ENCODE measurements around the gene IPP. TPM values are rescaled to one million over a fixed set of nuclear protein-coding genes. Genes with fewer than 3 reads are reported as not detected.
"Not testable (repeated sequence)": the region's sequence is repeated elsewhere in the genome, so short reads cannot be mapped to it uniquely, and the experiment has no call there.

IPP gene
- 34.1 TPM for polyA plus RNA-seq (ENCODE audit: insufficient read length)
- long read RNA-seq, donor 1, partial matches to known transcripts: 0 of 1 reads
- long read RNA-seq, donor 1, other reads (novel, unspliced or antisense): 0 of 1 reads
- long read RNA-seq, donor 2, partial matches to known transcripts: 0 of 2 reads
- long read RNA-seq, donor 2, other reads (novel, unspliced or antisense): 0 of 2 reads
- long read RNA-seq, donor 3, partial matches to known transcripts: 0 of 2 reads
- long read RNA-seq, donor 3, other reads (novel, unspliced or antisense): 0 of 2 reads
- long read RNA-seq, donor 4: 0 reads
- long read RNA-seq, donor 5, partial matches to known transcripts: 5 of 5 reads
- long read RNA-seq, donor 5, other reads (novel, unspliced or antisense): 0 of 5 reads
- long read RNA-seq, donor 6, partial matches to known transcripts: 0 of 2 reads
- long read RNA-seq, donor 6, other reads (novel, unspliced or antisense): 0 of 2 reads
- long read RNA-seq, donor 7, partial matches to known transcripts: 0 of 4 reads
- long read RNA-seq, donor 7, other reads (novel, unspliced or antisense): 0 of 4 reads
- long read RNA-seq, donor 8, partial matches to known transcripts: 0 of 2 reads
- long read RNA-seq, donor 8, other reads (novel, unspliced or antisense): 0 of 2 reads

- peak; percentile 97 for DNase-seq
These were observed at the start of gene IPP for GRCh38 chr1:45750298-45751038. Gene IPP, minus strand, starts transcription at chr1:45750653. Its CDS starts 4,242 bp downstream, at chr1:45746411.

DNA sequence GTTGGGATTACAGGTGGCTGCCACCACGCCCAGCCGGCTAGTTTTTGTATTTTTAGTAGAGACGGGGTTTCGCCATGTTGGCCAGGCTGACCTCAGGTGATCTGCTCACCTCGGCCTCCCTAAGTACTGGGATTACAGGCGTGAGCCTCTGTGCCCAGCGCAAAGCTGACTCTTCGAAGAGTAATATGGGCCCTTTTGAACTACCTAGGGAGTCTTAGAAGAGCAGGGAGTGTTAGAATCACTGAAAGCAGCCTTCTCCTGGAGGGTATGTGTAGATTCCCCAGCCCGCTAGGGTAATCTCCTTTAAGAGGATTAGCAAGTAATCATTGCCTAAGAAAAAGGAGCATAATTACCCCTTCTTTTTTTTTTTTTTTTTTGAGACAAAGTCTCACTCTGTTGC lies 46.5 kb upstream of the IPP start:
- no peak for DNase-seq

DNA sequence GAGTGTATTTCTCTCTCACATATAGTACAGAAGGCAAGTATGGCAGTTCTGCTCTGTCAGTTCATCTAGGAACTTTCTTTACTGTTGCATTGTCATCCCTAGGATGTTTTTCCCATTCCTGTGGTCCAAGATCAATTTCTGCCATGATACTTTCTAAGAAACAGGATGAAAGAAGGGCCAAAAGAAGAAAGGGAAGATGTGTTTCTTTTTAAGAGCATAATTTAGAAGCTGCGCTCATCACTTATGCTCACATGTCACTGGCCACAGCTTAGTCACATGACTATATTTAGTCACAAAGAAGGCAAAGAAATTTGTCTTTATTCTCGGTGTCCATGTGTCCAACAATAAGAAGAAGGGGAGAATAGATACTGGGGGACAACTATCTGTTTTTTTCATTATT lies 45.9 kb upstream of the IPP start:
- DNase-seq: no peak

DNA sequence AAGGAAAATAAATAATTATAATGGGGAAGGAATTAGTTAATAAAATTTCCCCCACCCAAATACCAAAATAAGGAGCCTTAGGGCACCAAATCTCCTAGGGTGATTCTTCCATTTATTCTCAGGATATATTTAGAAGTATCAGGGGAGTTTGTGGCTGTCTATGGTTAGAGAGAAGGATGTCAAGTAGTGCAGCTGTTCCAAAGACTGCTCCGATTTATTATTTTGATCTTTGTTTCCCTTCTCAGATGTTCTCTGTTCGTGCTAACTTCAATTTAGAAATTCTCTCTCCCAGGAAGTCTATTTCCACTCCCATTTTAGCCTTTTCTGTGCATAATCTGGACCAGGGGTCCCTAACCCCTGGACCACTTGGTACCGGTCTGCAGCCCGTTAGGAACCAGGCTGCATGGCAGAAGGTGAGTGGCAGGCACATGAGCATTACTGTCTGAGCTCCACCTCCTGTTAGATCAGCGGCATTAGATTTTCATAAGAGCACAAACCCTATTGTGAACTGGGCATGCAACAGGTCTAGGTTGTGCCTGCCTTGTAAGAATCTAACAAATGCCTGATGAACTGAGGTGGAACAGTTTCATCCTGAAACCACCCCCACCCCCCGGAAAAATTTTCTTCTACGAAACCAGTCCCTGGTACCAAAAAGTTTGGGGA lies 43.6 kb upstream of the IPP start:
- DNase-seq: no peak

GRCh38 chr1:45792744-45793143 lies 42.3 kb upstream of the IPP start:
- no peak for DNase-seq

GRCh38 chr1:45789601-45790000 lies 39.1 kb upstream of the IPP start:
- DNase-seq: no peak

GRCh38 chr1:45787905-45788304 lies 37.5 kb upstream of the IPP start:
- DNase-seq: no peak

- DNase-seq: no peak
These were observed 35.1 kb upstream of the IPP start for GRCh38 chr1:45785583-45785982.

GRCh38 chr1:45775794-45776193 lies 25.3 kb upstream of the IPP start:
- no peak for DNase-seq

DNA sequence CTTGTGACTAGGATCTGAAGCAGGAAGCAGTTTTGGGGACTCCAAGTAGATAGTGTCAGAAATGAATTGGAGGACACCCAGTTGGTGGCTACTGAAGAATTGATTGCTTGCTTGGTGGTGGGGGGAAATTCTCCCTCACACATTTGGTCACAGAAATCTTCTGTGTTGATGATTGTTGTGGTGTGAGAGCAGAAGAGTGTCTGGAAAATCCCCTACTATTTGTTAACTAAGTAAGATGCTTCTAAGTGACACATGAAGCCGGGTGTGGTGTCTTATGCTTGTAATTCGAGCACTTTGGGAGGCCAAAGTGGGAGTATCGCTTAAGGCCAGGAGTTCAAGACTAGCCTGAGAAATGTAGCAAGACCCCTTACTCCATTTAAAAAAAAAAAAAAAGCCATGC lies 22.5 kb upstream of the IPP start:
- no peak for DNase-seq

- DNase-seq: no peak
These were observed 18.9 kb upstream of the IPP start for GRCh38 chr1:45769261-45769932.

DNA sequence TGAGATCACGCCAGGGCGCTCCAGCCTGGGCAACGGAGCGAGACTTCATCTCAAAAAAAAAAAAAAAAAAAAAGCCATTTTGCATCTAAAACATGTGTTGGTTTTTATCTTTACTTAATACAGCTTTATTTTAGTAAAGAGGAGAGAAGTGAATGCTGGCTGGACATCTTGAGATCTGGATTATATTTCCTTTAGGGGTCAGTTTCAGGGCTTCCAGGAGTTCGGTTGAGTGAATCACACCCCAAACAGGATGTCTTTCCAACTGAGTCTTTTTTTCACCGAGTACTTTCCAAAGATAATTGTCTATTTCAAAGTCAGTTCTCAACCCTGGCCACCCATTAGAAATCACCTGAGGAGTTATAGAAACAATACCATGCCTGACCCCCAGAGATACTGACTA lies 16.6 kb upstream of the IPP start:
- no peak for DNase-seq

DNA sequence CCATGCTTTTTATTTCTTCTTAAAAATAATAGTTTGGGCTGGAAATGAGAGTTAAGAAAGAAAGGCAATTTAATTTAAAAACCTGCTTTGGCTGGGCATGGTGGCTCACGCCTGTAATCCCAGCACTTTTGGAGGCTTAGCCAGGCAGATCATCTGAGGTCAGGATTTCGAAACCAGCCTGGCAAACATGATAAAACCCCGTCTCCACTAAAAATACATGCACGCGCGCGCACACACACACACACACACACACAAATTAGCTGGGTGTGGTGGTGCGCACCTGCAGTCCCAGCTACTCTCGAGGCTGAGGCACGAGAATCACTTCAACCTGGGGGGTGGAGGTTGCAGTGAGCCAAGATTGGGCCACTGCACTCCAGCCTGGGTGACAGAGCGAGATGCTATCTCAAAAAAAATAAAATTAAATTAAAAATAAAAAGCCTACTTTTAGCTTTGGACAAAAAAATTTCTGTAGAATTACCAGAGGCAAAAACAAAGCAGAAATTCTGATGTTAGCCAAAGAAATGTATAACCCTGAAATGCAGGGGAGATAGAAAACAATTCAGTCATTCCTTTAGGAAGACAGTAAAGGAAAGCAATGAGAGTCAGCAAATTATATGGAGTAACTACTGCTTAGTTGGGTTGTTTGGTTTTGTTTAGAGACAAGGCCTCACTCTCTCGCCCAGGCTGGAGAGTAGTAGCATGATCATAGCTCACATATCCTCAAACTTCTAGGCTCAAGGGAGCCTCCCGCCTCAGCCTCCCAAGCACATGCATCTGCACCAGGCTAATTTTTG lies 15.7 kb upstream of the IPP start:
- DNase-seq: no peak

GRCh38 chr1:45762291-45762690 lies 11.8 kb upstream of the IPP start:
- DNase-seq: no peak

DNA sequence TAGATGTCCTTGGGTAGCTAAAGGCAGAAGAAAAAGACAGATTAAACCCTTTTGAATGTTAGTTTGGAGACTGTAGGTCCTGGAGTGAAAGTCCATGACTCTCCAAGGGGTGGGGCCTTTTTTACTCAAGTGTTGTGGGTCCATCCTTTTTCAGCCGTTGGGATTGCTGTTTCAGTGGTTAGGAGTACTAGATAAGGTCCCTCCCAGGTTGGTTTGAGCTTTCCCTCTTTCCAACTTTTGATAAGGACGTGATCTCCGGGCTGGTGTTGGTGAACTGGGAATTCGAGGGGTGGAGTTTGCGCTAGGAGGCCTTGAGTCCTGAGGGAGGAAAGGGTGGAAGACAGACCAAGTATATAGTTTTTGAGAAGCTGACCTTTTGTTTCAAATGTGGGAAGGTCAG lies 5.2 kb upstream of the IPP start:
- DNase-seq: no peak

DNA sequence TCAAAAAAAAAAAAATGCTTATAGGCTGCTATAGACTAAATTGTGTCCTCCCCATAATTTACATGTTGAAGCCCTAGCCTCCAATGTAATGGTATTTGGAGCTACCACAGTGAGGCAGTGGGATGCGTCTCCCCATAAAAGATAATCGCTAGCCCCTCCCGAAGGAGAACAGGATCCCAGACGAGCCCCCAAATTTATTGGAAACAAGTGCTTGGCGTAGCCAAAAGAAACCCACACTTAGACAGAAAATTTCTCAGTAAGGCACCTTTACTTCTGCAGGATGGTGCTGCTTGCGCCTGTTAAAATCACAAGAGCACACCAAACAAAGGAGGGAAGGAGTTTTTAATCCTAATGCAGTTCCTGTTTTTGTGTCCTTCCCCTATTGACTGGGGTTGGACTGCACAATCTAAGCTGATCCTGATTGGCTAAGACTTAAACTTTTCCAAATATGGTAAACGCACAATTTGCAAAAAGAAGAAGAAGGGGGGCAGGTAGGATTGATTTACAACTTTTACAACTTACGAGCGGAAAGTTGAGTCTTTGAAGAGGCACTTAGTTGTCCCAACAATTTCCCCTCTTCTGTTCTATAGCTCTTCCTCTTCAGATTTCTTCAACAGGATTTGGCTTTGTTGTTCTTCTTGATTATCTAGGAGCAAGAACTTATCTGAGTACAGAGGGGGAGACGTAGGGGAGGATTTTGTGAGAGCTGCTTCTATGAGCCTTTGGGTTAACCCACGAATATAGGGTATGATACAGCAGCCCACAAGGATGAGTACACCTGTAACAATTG lies 3.0 kb upstream of the IPP start:
- no peak for DNase-seq

- no peak for DNase-seq
These were observed 2.1 kb upstream of the IPP start for GRCh38 chr1:45752441-45753052.

DNA sequence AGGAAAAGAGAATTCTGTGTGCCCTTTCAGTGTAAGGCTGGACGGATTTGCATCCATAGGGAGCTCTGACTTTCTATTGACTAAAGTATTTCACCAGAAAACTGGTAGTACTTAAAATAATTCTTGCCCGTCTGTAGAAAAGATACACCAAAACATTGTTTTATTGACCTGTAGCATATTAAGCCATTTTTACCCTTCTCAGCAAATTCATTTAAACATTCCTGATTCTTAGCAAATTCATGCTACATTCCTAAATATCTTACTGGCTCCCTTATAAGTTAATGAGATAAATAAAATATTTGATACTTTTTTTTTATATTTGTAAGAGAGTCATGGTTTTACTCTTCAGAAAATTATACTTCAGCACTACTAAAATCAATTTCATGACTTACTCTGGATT lies 1.6 kb upstream of the IPP start:
- no peak for DNase-seq

GRCh38 chr1:45751039-45751838 lies 786 bp upstream of the IPP start:
- DNase-seq: not testable (repeated sequence)
